Stimulated activated CD4-positive, alpha-beta T cell treated with anti-CD3 and anti-CD28 coated beads, Interleukin-15, amount 100 ng/mL, for 24 hours (primary cell): Measurements from ENCODE around the gene CBY1.
"Not testable (repeated sequence)": the region's sequence is repeated elsewhere in the genome, so short reads cannot be mapped to it uniquely, and the experiment has no call there.

Experiments used
- DNase-seq: peaks from one replicate; pipeline ENCODE4 v3.0.0-alpha.2; 2020

CBY1 gene

GRCh38 chr22:38656256-38657044 is at the start of gene CBY1, which contains the start of gene FAM227A:
TSS of gene CBY1 (plus strand) at chr22:38656638. CDS start at chr22:38668055, 11,417 bp downstream.
TSS of gene FAM227A (minus strand) at chr22:38656392. CDS start at chr22:38650168, 6,224 bp downstream.
- DNase-seq: peak; percentile 89

GRCh38 chr22:38607680-38608079 is 48.8 kb upstream of the CBY1 start:
- no peak for DNase-seq

- no peak for DNase-seq
These were observed 47.3 kb upstream of the CBY1 start for GRCh38 chr22:38608992-38609750.

GRCh38 chr22:38610234-38610633 is 46.2 kb upstream of the CBY1 start:
- no peak for DNase-seq

GRCh38 chr22:38611559-38611958 is 44.9 kb upstream of the CBY1 start:
- DNase-seq: no peak

GRCh38 chr22:38612217-38613006 is 44.0 kb upstream of the CBY1 start:
- no peak for DNase-seq

GRCh38 chr22:38613588-38613987 is 42.9 kb upstream of the CBY1 start:
- DNase-seq: no peak

- no peak for DNase-seq
These were observed 41.9 kb upstream of the CBY1 start for GRCh38 chr22:38614332-38615063.

- not testable (repeated sequence) for DNase-seq
These were observed 41.4 kb upstream of the CBY1 start for GRCh38 chr22:38615064-38615405.

- DNase-seq: no peak
These were observed 38.2 kb upstream of the CBY1 start for GRCh38 chr22:38618258-38618657.

- no peak for DNase-seq
These were observed 37.8 kb upstream of the CBY1 start for GRCh38 chr22:38618682-38619081.

GRCh38 chr22:38623351-38623750 is 33.1 kb upstream of the CBY1 start:
- no peak for DNase-seq

- DNase-seq: no peak
These were observed 28.0 kb upstream of the CBY1 start for GRCh38 chr22:38628444-38628843.

GRCh38 chr22:38629108-38629507 is 27.3 kb upstream of the CBY1 start:
- no peak for DNase-seq

- DNase-seq: no peak
These were observed 24.7 kb upstream of the CBY1 start for GRCh38 chr22:38631724-38632123.

GRCh38 chr22:38632528-38632927 is 23.9 kb upstream of the CBY1 start:
- DNase-seq: no peak

GRCh38 chr22:38638216-38638615 is 18.2 kb upstream of the CBY1 start:
- no peak for DNase-seq

GRCh38 chr22:38638728-38639127 is 17.7 kb upstream of the CBY1 start:
- DNase-seq: no peak

- no peak for DNase-seq
These were observed 14.9 kb upstream of the CBY1 start for GRCh38 chr22:38641476-38642040.

- DNase-seq: not testable (repeated sequence)
These were observed 12.2 kb upstream of the CBY1 start for GRCh38 chr22:38644245-38644644.

- no peak for DNase-seq
These were observed 11.0 kb upstream of the CBY1 start for GRCh38 chr22:38645430-38645829.

GRCh38 chr22:38649841-38650522 is 6.5 kb upstream of the CBY1 start:
- no peak for DNase-seq
